Thyroid gland (tissue), 4 donors: ENCODE measurements around the gene CDON. TPM values are rescaled to one million over a fixed set of nuclear protein-coding genes. Genes with fewer than 3 reads are reported as not detected.

ENCODE experiments used
- DNase-seq, 2 donors: peaks; one replicate each; pipeline ENCODE4 v3.0.0-alpha.2; 2019
- H3K27ac ChIP-seq, 3 donors: fragments of 200-600 bp; sonication (generic); 1 replicate in 2 of 3; 2 replicates in 1 of 3; pipeline ENCODE4 v1.5.1; 2016 to 2019; ENCODE audit warnings: mild to moderate bottlenecking in 1 of 3, moderate library complexity in 1 of 3
- H3K27me3 ChIP-seq: fragments of 200-600 bp; sonication (generic); one replicate; pipeline ENCODE4 v1.5.1; 2019
- H3K36me3 ChIP-seq, 2 donors: fragments of 200-600 bp; sonication (generic); one replicate each; pipeline ENCODE4 v1.5.1; 2016 to 2019
- H3K4me1 ChIP-seq, 2 donors: fragments of 200-600 bp; sonication (generic); one replicate each; pipeline ENCODE4 v1.5.1; 2017 to 2019
- H3K4me3 ChIP-seq, 3 donors: fragments of 200-600 bp; sonication (generic); replicated peaks in 1 of 3; 1 replicate in 2 of 3; 2 replicates in 1 of 3; pipeline ENCODE4 v1.5.1; 2016; ENCODE audit warnings: mild to moderate bottlenecking in 1 of 3
- H3K9me3 ChIP-seq: fragments of 200-600 bp; sonication (generic); one replicate; pipeline ENCODE4 v1.5.1; 2017
- CTCF ChIP-seq, 6 experiments: fragments of 200-600 bp in 3 of 6; fragments of 450-650 bp in 3 of 6; sonication (generic) in 3 of 6; IDR thresholded peaks; one replicate each; pipeline ENCODE4 v1.5.1; 2016 to 2019; ENCODE audit warnings: antibody characterized with exemption in 6 of 6, mild to moderate bottlenecking in 2 of 6, inconsistent platforms in 1 of 6, moderate library complexity in 1 of 6
- POLR2A ChIP-seq, 2 donors: fragments of 450-650 bp; IDR thresholded peaks; one replicate each; pipeline ENCODE4 v1.6.1; 2017; ENCODE audit warnings: antibody characterized with exemption in 2 of 2, mild to moderate bottlenecking in 2 of 2, moderate library complexity in 1 of 2
- WGBS, 2 donors: methylation state at CpG; one replicate each; pipeline ENCODE4 v1.1.5; 2017; 5-methylcytosine and 5-hydroxymethylcytosine counted together
- intact Hi-C: fragments of 100-400 bp; cut with DNase I; formaldehyde crosslinking; loops from one replicate; pipeline ENCODE4 v1.15.1; 2023
- total RNA-seq, 4 donors: library from RNA; depleted of rRNA; stranded (reverse); fragments of >200 nt; gene quantifications; one replicate each; pipeline ENCODE4 v1.2.3, GENCODE V29; 2016

CDON gene
- total RNA-seq, 4 donors from 2014 or later, result 75.8 to 168 (median 108) TPM

- Histone ChIP-seq H3K4me3 (no peak overlapping the region), H3K36me3 (no peaks in the 10 kb centered on the region), H3K9me3 (no peaks in the 10 kb centered on the region), H3K27ac (no peak overlapping the region), H3K27me3 (no peaks in the 10 kb centered on the region), H3K4me1 (no peaks in the 10 kb centered on the region)
- TF ChIP-seq CTCF (IDR thresholded peaks at IDR 0.05) (no peak), POLR2A (IDR thresholded peaks at IDR 0.05) (no peak)
- WGBS, 2 donors, result 79 to 81% methylated on average over 6 of the region's 6 CpGs
- intact Hi-C loops, result no loop called here
- no peak for DNase-seq
Observed at GRCh38 chr11:125925247-125925740, 137.4 kb downstream of the CDON start.

- intact Hi-C loops, result loop anchor here (5.0 kb wide), 1 partner anchor 138 kb away; the partner anchor contains the start of gene CDON
- no peaks in the 10 kb centered on the region for H3K4me1 ChIP-seq
- no peak overlapping the region for H3K27ac ChIP-seq
- no peak overlapping the region for H3K4me3 ChIP-seq
- no peak for DNase-seq
- no peaks in the 10 kb centered on the region for H3K9me3 ChIP-seq
- H3K36me3 ChIP-seq, result no peaks in the 10 kb centered on the region
- 88 to 93% methylated on average over 9 of the region's 9 CpGs for WGBS, 2 donors
- no peak for TF ChIP-seq POLR2A (IDR thresholded peaks at IDR 0.05)
- no peak for TF ChIP-seq CTCF (IDR thresholded peaks at IDR 0.05)
- no peaks in the 10 kb centered on the region for H3K27me3 ChIP-seq
Observed at GRCh38 chr11:125924384-125925007, 138.2 kb downstream of the CDON start.

- Histone ChIP-seq H3K27ac (no peak overlapping the region), H3K4me3 (no peak overlapping the region), H3K9me3 (no peaks in the 10 kb centered on the region), H3K27me3 (no peaks in the 10 kb centered on the region), H3K36me3 (no peaks in the 10 kb centered on the region), H3K4me1 (no peaks in the 10 kb centered on the region)
- TF ChIP-seq CTCF (IDR thresholded peaks at IDR 0.05) (no peak), POLR2A (IDR thresholded peaks at IDR 0.05) (no peak)
- no peak for DNase-seq
- intact Hi-C loops, result loop anchor here (2.0 to 5.0 kb wide), 2 partner anchors 139 to 273 kb away; partner anchors contain the start of gene CDON
- WGBS, 2 donors, result 89 to 93% methylated on average over 8 of the region's 8 CpGs
Observed at GRCh38 chr11:125923633-125924032, 139.0 kb downstream of the CDON start.

- intact Hi-C loops, result loop anchor here (2.0 to 5.0 kb wide), 2 partner anchors 139 to 274 kb away; partner anchors contain the start of gene CDON
- Histone ChIP-seq H3K9me3 (no peaks in the 10 kb centered on the region), H3K4me3 (no peak overlapping the region), H3K36me3 (no peaks in the 10 kb centered on the region), H3K27ac (no peak overlapping the region), H3K4me1 (no peaks in the 10 kb centered on the region), H3K27me3 (no peaks in the 10 kb centered on the region)
- WGBS, 2 donors, result 9 to 10% methylated on average over 8 of the region's 8 CpGs
- peak; percentile 51 to 86 (median 79) for TF ChIP-seq CTCF (IDR thresholded peaks at IDR 0.05)
- no peak for TF ChIP-seq POLR2A (IDR thresholded peaks at IDR 0.05)
- peak; percentile 71 to 75 for DNase-seq
Observed at GRCh38 chr11:125923012-125923579, 139.6 kb downstream of the CDON start.

DNA sequence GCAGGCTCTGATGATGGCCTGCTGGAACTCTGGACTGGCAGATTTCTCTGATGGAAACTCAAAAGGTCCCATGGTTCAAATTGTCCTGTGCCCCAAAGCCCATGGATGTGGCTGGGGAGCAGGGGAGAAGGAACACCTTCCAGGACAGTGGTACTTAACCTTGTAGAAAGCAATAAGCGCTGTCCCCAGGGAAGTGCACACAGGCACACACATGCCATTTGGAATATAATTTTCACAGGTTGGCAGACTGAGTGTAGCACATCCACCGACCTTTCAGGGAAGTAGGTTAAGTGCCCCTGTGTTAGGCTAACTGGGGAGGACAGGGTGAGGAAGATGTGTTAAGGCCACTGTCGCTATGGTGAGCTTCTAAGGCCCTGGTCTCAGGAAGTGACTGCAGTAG lies 140.5 kb downstream of the CDON start:
- Histone ChIP-seq H3K4me3 (no peak overlapping the region), H3K27me3 (no peaks in the 10 kb centered on the region), H3K9me3 (no peaks in the 10 kb centered on the region), H3K27ac (no peak overlapping the region), H3K4me1 (no peaks in the 10 kb centered on the region), H3K36me3 (no peaks in the 10 kb centered on the region)
- intact Hi-C loops, result loop anchor here (2.0 to 5.0 kb wide), 2 partner anchors 140 to 275 kb away; partner anchors contain the start of gene CDON
- TF ChIP-seq POLR2A (IDR thresholded peaks at IDR 0.05) (no peak), CTCF (IDR thresholded peaks at IDR 0.05) (no peak)
- WGBS, 2 donors, result 80 to 82% methylated on average over 3 of the region's 3 CpGs
- no peak for DNase-seq
